K562 (cell line): ENCODE data around the gene HS3ST3A1. TPM values are rescaled to one million over a fixed set of nuclear protein-coding genes. Genes with fewer than 3 reads are reported as not detected.

Source experiments
- ARID3A ChIP-seq: IDR thresholded peaks from 2 replicates; pipeline ENCODE4 v1.6.1; 2012; ENCODE audit warnings: low read depth, low read length, improper control_type of control experiment, borderline replicate concordance
- ARNT ChIP-seq, 2 experiments: fragments of 450-650 bp; IDR thresholded peaks; 2 replicates each; pipeline ENCODE4 v1.6.1; 2016; ENCODE audit warnings: mild to moderate bottlenecking in 1 of 2
- ATF1 ChIP-seq, 2 experiments: fragments of 450-650 bp in 1 of 2; IDR thresholded peaks; 2 replicates each; pipeline ENCODE4 v1.6.1; 2016; ENCODE audit warnings: missing compliant biosample characterization in 1 of 2, missing genetic modification characterization in 1 of 2
- E2F4 ChIP-seq: sonication (generic); formaldehyde crosslinking; IDR thresholded peaks from 2 replicates; pipeline ENCODE4 v1.8.0; 2022; ENCODE audit warnings: mild to moderate bottlenecking, low read depth, missing genetic modification reagents
- E4F1 ChIP-seq: fragments of 250-450 bp; sonication (Bioruptor Pico); IDR thresholded peaks from 2 replicates; pipeline ENCODE4 v1.5.0; 2021; ENCODE audit warnings: mild to moderate bottlenecking, borderline replicate concordance
- ELF2 ChIP-seq: fragments of 250-450 bp; sonication (Bioruptor Pico); IDR thresholded peaks from 2 replicates; pipeline ENCODE4 v1.5.0; 2021; ENCODE audit warnings: mild to moderate bottlenecking
- GTF2E2 ChIP-seq: fragments of 200-800 bp; sonication (Bioruptor generic); IDR thresholded peaks from 2 replicates; pipeline ENCODE4 v1.6.1; 2016; ENCODE audit warnings: missing genetic modification characterization, missing compliant biosample characterization
- HDAC1 ChIP-seq, 2 experiments: fragments of 450-650 bp; IDR thresholded peaks; 2 replicates each; pipeline ENCODE4 v1.6.1; 2016 to 2017; ENCODE audit warnings: inconsistent platforms in 1 of 2, mild to moderate bottlenecking in 1 of 2, moderate library complexity in 1 of 2
- ID3 ChIP-seq, 2 experiments: fragments of 250-450 bp in 1 of 2; fragments of 450-650 bp in 1 of 2; sonication (Bioruptor Pico) in 1 of 2; IDR thresholded peaks; 2 replicates each; pipeline versions ENCODE4 v1.6.1 to v1.8.0; 2016 to 2021; ENCODE audit warnings: mild to moderate bottlenecking in 2 of 2, moderate library complexity in 2 of 2, missing compliant biosample characterization in 1 of 2, missing genetic modification characterization in 1 of 2
- NBN ChIP-seq: fragments of 450-650 bp; IDR thresholded peaks from 2 replicates; pipeline ENCODE4 v1.6.1; 2016; ENCODE audit warnings: low read depth, mild to moderate bottlenecking
- NR2F6 ChIP-seq: fragments of 450-650 bp; formaldehyde crosslinking; IDR thresholded peaks from 2 replicates; pipeline ENCODE4 v1.4.0; 2020; ENCODE audit warnings: mild to moderate bottlenecking
- PBX2 ChIP-seq, 2 experiments: IDR thresholded peaks in 1 of 2; conservative IDR thresholded peaks in 1 of 2; 2 replicates each; pipeline ENCODE4 v1.6.1; 2016; ENCODE audit warnings: low read depth in 2 of 2, mild to moderate bottlenecking in 1 of 2, missing compliant biosample characterization in 1 of 2, missing genetic modification characterization in 1 of 2, moderate library complexity in 1 of 2
- ZFPM2 ChIP-seq: fragments of 250-450 bp; sonication (Bioruptor Pico); IDR thresholded peaks from 2 replicates; pipeline ENCODE4 v1.5.1; 2022; ENCODE audit warnings: mild to moderate bottlenecking
- ZNF121 ChIP-seq: sonication (generic); formaldehyde crosslinking; conservative IDR thresholded peaks from 2 replicates; pipeline ENCODE4 v1.8.0; 2022; ENCODE audit warnings: missing genetic modification reagents
- polyA plus RNA-seq, 8 experiments: library from polyadenylated mRNA; depleted of rRNA in 4 of 8; stranded (reverse) in 5 of 8; unstranded in 3 of 8; fragments of >200 nt; fragmentation: Nextera tagmentation in 2 of 8; fragmentation: Illumina TruSeq in 1 of 8; extraction: Ambion mirVana in 2 of 8; extraction: Trizol in 1 of 8; gene quantifications; 2 replicates each; pipeline versions ENCODE4 v1.2.1 to v1.2.3, GENCODE V29; 2011 to 2014; ENCODE audit warnings: inconsistent platforms in 1 of 8, missing spikeins in 1 of 8
- total RNA-seq, 7 experiments: library from RNA; depleted of rRNA in 6 of 7; stranded (reverse); fragments of >200 nt in 6 of 7; fragmentation: Illumina TruSeq in 2 of 7; extraction: Trizol in 2 of 7; gene quantifications; 2 replicates each; pipeline versions ENCODE4 v1.2.1 to v1.2.3, GENCODE V29; 2011 to 2021; ENCODE audit warnings: low replicate concordance in 1 of 7
- TF ChIP-seq, protein P1 (sequence below): fragments of 250-450 bp; sonication (Bioruptor Pico); IDR thresholded peaks from 2 replicates; pipeline ENCODE4 v1.5.1; 2021; ENCODE audit warnings: mild to moderate bottlenecking
- TF ChIP-seq, protein P2 (sequence below): sonication (generic); formaldehyde crosslinking; IDR thresholded peaks from 2 replicates; pipeline ENCODE4 v1.8.0; 2022; ENCODE audit warnings: mild to moderate bottlenecking, missing genetic modification reagents

Gene HS3ST3A1
- total and polyA plus RNA-seq, 9 of the 15 experiments (the other 6 are each of a cell fraction or from before 2014, with no cell fraction given), result 0.25 to 14.8 (median 2.3) TPM

GRCh38 chr17:13477180-13477611, 124.5 kb downstream of the HS3ST3A1 start (continued):
- TF ChIP-seq E2F4 (no peak), NR2F6 (no peak), E4F1 (no peak), ARNT (IDR thresholded peaks at IDR 0.05) (no peak), PBX2 (CRISPR knock-in tag; IDR thresholded peaks at IDR 0.05; ENCODE audit: low read depth) (no peak), PBX2 (tag; conservative IDR thresholded peaks at IDR 0.05; ENCODE audit: low read depth) (peak; percentile 29; the same call in 1 of the 2 replicates), ATF1 (CRISPR knock-in tag; IDR thresholded peaks at IDR 0.05) (no peak), ATF1 (tag; IDR thresholded peaks at IDR 0.05) (peak; percentile 19; the same call in 1 of the 2 replicates), GTF2E2 (tag) (no peak), NBN (no peak), ID3 (CRISPR knock-in tag; IDR thresholded peaks at IDR 0.05) (no peak), ID3 (tag; IDR thresholded peaks at IDR 0.05) (no peak), ZNF121 (CRISPR knock-in tag) (no peak), ZFPM2 (CRISPR knock-in tag) (no peak), ARID3A (0 out of 2 replicates have a peak, but pooled peaks have one; percentile 48), ELF2 (no peak), HDAC1 (IDR thresholded peaks at IDR 0.05) (no peak)
- TF ChIP-seq, protein P1, sequence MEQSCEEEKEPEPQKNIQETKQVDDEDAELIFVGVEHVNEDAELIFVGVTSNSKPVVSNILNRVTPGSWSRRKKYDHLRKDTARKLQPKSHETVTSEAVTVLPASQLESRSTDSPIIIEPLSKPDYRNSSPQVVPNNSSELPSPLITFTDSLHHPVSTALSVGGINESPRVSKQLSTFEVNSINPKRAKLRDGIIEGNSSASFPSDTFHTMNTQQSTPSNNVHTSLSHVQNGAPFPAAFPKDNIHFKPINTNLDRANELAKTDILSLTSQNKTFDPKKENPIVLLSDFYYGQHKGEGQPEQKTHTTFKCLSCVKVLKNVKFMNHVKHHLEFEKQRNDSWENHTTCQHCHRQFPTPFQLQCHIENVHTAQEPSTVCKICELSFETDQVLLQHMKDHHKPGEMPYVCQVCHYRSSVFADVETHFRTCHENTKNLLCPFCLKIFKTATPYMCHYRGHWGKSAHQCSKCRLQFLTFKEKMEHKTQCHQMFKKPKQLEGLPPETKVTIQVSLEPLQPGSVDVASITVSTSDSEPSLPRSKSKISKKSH (CRISPR knock-in tag), result no peak
- TF ChIP-seq, protein P2, sequence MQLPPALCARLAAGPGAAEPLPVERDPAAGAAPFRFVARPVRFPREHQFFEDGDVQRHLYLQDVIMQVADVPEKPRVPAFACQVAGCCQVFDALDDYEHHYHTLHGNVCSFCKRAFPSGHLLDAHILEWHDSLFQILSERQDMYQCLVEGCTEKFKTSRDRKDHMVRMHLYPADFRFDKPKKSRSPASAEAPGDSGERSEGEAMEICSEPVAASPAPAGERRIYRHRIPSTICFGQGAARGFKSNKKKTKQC (CRISPR knock-in tag), result no peak
